Stimulated activated CD8-positive, alpha-beta memory T cell treated with anti-CD3 and anti-CD28 coated beads, Interleukin-12 subunit alpha, Interleukin-12 subunit beta, amount 100 ng/mL, for 1 hour (primary cell): ENCODE results near the gene POLR3C.

ENCODE experiments used
- DNase-seq: peaks from one replicate; pipeline ENCODE4 v3.0.0-alpha.2; 2020; ENCODE audit warnings: low read depth

Gene POLR3C

DNA sequence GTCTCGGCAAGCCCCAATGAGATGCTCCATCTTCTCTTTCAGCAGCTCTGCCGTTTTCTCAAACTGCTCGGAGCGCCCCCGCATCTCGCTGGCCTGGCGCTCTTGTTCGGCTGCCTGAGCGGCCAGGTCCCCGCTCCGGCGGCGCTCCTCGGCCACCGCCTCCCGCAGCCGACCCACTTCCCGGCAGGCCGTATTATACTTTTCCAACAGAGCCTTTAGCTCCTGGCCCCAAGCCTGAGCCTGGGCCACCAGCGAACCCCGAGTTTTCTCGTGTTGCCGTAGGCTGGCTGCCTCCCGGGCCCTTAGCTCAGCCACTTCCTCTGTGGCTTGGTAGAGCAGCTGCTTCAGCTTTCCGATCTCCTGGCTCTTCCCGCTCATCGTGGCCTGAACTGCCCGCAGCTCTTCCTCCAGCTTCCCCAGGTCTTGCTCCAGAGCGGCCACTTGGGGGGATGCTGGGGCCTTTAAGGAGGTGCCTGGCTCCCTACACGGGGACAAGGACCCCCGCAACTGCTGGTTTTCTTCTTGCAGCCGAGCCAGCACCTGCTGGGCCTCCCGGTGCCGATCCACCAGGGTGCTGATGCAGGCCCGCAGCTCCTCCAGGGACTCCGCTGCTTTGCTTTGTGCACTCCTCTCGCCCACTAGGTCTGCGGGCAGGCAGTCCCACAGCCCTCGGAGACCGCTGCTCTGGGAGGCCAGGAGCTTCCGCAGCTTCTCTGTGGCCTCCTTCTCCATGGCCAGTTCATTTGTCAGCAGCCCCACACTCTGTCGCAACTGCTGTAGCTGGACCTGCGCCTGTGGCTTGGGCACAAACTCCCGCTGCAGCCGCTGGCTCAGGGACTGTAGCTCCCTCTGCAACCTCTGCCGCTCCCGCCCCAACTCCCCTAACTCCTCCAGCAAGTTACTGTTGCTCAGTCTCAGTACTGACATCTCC lies 48.3 kb downstream of the POLR3C start:
- peak; percentile 16 for DNase-seq

- no peak for DNase-seq
These were observed 50.6 kb downstream of the POLR3C start for GRCh38 chr1:145874646-145875045.

DNA sequence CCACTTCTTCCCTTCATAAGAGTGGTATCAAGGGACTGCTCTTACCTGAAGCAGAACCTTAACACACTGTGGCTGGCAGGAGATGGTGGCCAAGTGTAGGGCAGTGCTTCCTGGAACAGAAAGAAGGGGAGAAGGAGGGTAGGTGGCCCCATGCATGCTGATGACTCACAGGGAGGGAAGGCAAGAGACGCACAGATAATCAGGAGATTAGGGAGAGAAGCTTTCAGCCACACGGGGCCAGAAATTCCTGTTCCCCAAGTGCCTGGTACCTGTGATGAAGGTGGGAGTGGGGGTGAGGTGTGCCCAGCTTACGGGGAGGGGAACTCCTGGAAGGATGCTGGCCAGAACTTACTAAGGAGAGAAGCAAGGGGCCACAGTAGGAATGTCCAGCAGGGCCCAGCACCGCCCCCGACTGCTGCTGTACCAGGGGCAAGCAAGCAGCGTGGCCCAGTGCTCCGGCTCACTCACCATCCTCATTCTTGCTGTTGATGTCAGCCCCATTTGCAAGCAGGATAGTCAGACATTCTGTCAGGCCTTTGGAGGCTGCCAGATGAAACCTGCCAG lies 54.0 kb downstream of the POLR3C start:
- no peak for DNase-seq

DNA sequence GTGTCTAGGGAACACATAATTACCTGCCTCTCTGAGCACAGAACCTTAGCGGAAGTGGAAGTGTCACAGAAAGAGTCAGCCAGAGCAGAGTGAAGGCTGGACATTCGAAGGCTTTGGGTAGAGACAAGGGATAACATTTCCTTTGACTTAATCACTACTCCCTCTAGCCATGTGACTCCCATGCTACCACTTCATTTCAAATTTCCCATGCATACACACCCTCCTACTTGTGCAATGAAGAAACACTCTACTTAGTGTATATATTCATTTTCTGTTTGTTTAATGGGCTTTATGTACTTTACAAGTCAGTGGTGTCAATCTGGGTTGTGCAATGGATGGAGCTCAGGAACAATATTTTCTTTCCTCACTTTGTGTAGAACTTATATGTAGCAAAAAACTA lies 54.7 kb downstream of the POLR3C start:
- DNase-seq = no peak

DNA sequence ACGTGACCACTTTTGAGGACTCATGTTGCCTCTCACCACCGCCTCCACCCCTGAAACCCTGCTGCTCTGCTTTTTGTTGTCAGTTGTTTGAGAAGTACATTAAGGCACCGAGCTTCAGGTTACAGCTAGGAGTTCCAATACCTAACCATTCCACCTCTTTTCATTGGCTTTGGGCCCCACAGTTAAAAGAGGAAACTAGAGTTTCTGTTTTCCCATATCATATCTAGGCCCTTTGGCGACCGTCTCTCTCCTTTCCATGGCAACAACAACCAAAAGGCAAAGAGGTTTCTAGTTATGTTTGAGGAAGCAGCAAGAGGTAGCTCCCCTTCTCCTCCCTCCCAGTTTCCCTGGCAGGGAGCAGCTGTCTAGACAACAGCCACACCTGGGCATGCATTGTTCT lies 55.8 kb downstream of the POLR3C start:
- DNase-seq = no peak

DNA sequence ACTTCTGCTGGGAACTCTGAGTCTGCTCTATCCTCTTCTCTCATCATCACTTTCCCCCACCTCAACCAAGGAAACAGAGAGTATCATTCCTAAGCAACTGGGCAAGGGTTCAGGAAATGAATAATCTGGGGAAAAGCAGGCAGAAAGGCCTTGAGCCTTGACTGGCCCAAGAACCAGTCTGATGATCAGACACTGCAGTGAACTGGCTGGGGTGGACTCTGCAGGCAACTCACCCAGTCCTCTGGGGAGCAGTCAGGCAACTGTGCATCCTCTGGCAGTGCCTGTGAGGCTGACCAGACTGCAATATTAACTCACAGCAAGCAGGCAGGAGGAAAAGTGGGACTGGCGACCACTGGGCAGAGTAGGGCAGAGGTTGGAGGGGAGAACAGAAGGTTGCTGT lies 60.7 kb downstream of the POLR3C start:
- DNase-seq = no peak

DNA sequence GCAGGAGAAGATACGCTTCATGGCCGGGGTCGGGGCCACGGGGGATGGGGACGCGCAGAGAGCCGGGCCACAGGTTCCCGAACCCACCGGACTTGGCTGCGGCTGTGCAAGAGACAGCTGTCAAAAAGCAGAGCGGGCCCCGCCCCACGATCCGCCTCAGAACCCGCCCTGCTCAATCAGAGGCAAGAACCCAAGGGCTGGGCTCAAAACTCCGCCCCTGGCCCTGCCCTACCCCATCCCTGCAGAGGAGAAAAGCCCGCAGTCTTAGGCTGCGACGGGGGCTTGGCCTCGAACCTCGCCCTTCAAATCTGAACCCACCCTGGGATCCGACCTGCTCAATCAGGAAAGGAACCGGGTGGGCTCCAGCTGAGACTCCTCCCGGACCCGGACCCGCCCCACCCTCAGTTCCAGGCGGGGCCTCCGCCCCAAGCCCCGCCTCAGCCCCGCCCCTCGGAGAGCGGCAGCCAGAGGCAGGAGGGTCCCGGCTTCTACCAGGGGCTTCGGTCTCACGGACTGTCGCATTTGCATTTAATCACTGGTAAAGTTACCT lies 61.8 kb downstream of the POLR3C start, which contains the start of gene ANKRD35:
Gene ANKRD35, minus strand, starts transcription at position 129 of the 550 bp plus-strand sequence. Its CDS starts 108 bp downstream, at position 21.
- DNase-seq = peak; percentile 76

DNA sequence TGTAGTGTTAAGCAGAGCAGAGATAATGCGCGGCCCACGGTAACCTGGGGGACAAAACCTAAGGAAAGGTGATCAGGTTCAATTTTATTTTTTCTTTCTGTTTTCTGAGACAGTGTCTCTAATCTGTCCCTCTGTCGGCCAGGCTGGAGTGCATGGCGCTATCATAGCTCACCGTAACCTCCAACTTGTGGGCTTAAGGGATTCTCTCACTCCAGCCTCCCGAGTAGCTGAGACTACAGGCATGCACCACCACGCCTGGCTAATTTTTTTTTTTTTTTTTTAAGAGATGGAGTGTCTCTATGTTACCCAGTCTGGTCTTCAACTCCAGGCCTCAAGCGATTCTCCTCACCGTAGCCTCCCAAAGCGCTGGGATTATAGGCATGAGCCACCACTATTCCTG lies 62.4 kb downstream of the POLR3C start:
- DNase-seq = no peak

DNA sequence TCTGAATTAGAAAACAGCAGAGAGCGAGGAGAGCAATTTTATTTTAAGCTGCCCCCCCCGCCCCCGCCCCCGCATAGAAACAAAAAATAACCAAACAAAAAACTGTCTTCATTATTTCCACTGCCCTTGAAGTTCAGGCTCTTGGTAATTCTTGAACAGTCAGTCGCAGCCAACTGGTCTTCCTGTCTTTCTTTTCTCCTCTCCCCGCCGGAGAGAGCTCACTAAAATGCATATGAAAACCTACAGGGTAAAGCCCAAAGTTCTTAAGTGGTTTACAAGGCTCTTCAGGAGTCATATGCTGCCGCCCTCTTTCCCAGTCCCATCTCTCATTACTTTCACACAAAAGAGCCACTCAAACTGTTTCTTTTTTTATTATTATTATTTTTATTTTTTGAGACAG lies 62.8 kb downstream of the POLR3C start:
- DNase-seq = no peak

DNA sequence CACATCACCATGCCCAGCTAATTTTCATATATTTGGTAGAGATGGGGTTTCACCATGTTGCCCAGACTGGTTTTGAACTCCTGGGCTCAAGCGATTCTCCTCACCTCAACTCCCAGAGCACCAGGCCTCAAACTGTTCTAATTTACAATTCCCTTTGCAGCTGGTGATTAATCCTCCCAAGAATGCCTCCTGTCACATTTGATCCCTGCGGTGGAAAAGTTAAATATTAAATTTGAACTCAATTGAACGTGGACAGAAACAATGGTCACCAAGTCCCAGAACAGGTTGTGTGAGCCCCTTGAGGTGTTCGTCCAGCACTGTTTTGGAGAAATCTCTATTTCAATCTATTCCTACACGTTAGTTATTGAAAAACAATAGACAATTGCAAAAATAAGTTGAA lies 63.6 kb downstream of the POLR3C start:
- DNase-seq = no peak

DNA sequence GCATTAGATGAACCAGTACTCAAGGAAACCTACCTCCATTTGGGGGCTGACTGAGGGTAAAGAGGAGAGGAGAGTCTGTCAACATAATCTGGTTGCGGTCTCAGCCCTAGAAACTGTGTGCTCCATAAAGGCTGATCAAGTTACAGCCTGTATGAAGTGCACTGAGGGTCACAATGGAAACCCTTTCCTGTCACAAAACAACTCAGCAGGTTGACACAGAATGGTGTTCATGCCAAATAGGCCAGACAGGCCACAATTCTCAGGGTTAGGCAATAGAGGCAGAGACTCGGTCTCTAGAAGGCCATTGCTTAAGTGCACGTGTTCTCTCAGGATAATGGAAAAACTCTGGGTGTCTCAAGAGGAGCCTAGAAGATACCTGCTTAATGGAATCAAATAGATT lies 65.7 kb downstream of the POLR3C start:
- DNase-seq = no peak

DNA sequence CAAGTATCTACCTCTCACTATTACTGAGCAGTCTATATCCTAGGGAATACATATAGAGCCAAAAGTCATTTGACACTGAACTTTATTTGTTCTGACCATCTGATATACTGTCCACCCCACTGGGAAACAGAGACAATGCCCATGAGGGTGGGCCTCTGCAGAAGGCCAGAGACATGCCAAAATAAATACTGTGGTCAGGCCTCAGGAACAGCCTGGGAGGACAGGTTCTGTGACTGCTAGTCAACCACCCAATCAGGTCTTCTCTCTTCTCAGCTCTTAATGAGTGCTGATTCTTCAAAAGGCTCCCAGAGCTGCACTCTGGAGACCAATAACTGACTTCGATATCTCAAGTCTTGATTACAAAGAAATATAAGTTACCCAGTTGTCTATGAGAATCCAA lies 67.1 kb downstream of the POLR3C start:
- DNase-seq = no peak

DNA sequence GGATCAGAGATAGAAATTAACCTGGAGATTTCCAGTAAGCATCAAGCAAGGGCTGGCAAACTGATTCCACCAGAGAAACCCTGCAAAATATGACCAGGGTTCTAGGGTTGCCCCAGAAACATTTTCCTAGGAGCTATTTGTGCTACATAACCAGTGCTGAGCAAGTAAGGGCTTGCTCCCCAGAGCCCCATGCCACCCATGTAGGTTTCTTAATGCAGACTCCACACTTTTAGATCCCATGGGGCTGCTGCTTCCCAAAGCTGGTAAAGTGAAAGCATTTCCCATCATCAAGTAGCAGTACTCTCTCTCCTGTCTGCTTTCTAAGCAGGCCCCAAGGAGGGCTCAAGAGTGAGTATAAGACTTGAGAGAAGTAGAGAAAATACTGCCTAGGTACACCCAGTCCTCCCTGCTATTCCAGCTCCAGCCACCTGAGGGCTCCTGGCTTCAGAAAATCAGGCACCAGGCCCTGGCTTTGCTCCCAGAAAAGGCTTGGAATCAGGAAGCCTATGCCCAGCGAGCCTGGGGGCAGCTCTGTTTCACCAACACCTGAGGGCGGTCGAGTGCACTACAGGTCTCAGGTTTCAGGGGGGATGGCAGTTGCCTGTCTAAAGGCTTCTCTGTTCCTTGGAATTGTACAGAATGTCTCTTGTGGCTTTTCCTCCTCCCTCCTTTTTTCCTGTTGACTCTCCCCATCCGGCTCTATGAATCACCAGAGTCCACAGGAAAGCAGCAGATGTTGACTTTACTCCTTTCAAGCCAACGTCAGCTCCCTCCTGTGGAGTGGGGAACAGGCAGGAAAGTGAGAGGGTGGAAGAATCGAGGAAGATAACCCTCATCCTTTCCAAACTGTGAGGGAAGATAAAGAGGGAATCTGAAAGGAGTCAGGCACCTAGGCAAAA lies 67.8 kb downstream of the POLR3C start:
- DNase-seq = peak; percentile 19

DNA sequence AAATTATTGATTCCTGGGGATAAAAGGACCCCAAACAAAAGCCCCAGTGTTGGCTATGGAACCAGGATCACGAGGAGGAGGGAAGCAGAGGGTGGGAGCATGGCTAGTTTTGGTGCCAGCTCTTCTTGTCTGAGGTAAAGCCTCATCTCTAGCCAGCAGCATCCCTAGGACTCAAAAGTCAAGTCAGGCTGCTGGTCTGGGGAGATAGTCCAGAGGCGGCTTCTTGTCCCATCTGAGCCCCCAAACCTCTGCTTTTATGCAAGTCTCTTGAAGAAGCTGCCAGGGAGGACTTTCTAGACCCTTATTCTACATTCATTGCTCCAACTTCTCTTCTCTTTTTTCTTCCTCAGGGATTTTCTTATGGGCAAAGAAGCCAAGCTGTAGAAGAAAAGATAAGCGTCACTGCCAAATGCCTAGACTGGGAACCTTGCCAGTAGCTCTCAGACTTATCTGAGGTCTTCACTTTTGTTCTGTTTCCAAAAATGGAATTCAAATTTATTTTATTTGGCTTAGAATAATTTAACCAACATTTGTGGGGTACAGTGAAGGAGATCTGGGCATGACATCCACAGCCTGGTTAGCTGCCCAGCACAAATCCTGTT lies 68.6 kb downstream of the POLR3C start:
- no peak for DNase-seq

GRCh38 chr1:145893306-145894055 lies 69.5 kb downstream of the POLR3C start:
- no peak for DNase-seq
